HG02973 (cell line): ENCODE measurements around the gene RGS14.
"Not testable (repeated sequence)": the region's sequence is repeated elsewhere in the genome, so short reads cannot be mapped to it uniquely, and the experiment has no call there.

Source experiments
- ATAC-seq: cut with Tn5 transposase; IDR thresholded peaks from one replicate; pipeline ENCODE4 v1.9.1; 2021; ENCODE audit warnings: moderate library complexity; ENCODE audit not compliant: unreplicated experiment

The RGS14 gene

GRCh38 chr5:177375516-177375915, 17.8 kb downstream of the RGS14 start:
- not testable (repeated sequence) for ATAC-seq

DNA sequence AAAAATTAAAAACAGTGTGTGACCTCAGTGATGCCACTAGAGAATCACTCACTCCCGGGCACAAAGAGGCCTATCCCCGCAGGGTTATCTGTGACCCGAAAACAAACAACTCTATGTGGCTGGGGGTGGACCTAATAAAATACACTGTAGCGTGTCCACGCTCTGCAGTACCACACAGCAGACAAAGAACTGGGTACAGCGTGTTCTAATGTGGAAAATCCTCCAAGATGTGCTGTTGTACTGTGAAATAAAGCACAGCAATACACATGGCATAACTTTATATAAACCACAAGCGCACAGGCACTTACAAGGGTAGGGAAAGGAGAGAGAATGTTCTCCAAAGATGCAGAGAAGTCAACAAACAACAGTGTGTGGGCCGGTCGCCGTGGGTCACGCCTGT, 18.4 kb downstream of the RGS14 start:
- ATAC-seq = no peak

DNA sequence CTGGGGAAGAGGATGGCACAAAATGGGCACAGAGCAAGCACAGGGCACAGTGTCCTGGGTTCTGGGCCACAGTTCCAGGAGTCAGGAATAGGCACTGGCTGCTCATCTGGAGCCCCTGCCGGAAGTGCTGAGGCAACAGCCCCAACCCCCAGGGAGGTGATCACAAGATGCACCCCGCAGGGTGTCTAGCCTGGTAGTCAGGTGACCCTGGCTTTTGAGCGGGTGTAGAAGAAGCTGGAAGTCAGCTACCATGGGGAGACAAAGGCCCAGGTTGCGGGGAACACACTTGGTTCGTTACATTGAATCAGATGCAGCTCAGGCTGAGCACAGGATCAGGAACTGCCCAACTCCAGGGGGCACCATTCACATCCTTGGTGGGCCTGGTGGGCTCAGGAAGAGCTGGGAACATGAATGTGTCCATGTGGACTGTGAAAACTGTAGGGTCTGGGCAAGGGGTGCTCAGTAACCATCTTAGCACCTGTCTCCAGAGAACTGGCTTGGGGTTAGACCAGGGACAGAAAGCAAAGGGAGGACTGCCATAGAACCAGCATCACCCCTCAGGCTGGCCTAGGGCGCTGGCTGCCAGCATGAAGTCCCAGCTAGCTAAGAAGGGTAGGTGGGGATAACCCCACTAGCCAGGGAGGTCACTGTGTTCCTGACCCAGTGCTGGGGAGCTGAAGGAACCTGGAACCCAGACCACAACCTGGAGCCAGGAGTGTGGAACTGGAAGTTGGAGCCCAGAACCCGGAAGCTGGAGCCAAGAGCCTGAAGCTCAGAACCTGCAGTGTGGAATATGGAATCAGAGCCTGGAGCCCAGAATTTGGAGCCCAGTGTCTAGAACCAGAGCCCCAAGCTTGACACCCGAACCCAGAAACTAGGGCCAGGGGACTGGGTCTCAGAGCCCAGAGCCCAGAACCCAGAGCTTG, 20.4 kb downstream of the RGS14 start:
- ATAC-seq = no peak

- ATAC-seq = no peak
These were observed 21.5 kb downstream of the RGS14 start for GRCh38 chr5:177378884-177379883.

DNA sequence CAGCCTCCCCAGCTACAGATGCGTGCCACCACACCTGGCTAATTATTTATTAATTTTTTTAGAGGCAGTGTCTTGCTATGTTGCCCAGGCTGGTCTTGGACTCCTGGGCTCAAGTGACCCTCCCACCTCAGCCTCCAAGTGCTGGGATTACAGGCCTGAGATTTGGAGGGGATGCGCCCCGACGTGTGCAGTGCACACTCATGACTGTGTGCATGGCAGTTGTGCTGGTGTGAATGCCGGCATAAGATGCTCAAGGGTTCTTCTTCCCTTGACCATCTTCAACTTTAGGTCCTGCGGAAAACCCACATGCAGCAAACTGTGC, 23.0 kb downstream of the RGS14 start:
- ATAC-seq = no peak

GRCh38 chr5:177382423-177383029, 24.8 kb downstream of the RGS14 start:
- ATAC-seq = no peak

GRCh38 chr5:177383181-177383580, 25.5 kb downstream of the RGS14 start:
- ATAC-seq = no peak

- no peak for ATAC-seq
These were observed 26.4 kb downstream of the RGS14 start, which contains the start of gene SLC34A1 for GRCh38 chr5:177384134-177384533. SLC34A1 (plus strand) TSS chr5:177384434; CDS start chr5:177385742, 1,308 bp downstream.

GRCh38 chr5:177385720-177386119, 28.0 kb downstream of the RGS14 start:
- no peak for ATAC-seq

- ATAC-seq = no peak
These were observed 28.8 kb downstream of the RGS14 start for GRCh38 chr5:177386542-177386941.

DNA sequence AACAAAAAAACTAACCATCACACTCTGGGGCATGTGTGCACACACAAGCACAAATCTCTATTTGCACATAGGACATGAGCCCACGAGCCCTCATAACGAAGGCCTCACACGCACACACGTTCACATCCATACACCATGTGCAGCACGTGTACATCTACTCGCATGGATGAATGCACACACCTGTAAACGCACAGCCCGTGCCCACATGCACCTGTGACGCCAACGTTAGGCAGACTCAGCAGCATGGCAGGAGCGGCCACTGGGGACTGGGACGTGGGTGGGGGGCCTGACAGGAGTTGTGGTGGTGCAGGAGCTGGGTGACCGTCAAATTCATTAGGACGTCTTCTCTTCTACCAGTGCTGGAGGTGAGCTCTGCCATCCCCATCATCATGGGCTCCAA, 29.7 kb downstream of the RGS14 start:
- no peak for ATAC-seq

- no peak for ATAC-seq
These were observed 30.9 kb downstream of the RGS14 start for GRCh38 chr5:177388521-177389052.

DNA sequence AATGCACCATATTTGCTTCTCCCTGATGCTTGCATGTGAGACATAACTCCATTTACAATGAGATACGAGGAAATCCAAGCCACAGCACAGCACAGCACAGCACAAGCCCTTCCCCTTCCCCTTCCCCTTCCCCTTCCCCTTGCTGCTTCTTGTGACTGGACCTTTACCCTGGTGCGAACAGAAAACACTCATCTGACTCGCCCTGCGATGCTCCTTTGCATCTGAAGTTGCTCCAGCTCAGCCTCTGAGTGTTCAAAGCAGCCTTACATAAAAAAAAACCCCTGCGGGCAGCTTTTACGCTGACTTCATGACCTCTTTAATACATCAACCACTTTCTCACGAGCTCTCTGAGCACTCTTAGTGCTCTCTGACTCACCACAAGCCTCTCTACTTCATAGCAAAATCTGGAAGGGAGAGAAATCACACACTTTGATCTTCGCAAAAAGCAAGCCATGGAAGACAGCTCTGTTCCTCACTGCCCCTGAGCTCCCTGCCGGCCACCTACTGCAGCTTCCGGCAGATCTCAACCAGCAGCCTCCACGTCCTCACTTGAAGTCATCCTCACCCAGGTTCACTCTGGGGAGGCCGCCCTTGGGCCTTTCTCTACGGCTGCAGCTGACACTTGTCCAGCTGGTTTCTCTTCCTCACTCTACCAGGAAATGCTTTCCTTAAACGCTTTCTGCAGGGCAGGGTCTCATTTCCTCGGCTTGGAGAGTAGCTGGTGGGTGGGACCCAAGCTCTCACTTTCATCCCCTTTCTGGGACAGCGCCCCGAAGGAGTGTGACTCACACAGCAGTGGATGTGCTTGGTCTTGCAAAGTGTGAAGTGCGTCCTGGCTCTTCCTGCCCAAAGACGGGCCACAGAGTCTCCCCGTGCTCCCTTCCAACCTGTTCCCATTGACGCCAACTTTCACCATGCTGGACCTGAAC, 31.8 kb downstream of the RGS14 start:
- ATAC-seq = no peak

- peak; percentile 59 for ATAC-seq
These were observed 32.9 kb downstream of the RGS14 start for GRCh38 chr5:177390363-177391300.

DNA sequence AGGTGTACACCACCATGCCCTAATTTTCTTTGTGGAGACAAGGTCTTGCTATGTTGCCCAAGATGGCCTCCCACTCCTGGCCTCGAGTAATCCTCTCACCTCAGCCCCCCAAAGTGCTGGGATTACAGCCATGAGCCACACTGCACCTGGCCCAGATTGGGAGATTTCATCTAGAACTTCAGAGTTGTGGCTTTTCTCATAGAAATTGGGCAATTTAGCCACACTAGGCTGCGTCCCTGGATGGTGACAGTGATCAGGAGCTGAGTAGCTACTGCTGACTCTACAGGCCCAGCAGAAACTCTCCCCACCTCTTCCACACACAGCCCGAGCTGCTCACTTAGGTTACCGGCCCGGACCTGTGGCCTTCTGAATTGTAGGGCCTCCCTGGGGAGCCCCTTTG, 35.0 kb downstream of the RGS14 start:
- no peak for ATAC-seq

GRCh38 chr5:177393206-177393765, 35.6 kb downstream of the RGS14 start:
- no peak for ATAC-seq

DNA sequence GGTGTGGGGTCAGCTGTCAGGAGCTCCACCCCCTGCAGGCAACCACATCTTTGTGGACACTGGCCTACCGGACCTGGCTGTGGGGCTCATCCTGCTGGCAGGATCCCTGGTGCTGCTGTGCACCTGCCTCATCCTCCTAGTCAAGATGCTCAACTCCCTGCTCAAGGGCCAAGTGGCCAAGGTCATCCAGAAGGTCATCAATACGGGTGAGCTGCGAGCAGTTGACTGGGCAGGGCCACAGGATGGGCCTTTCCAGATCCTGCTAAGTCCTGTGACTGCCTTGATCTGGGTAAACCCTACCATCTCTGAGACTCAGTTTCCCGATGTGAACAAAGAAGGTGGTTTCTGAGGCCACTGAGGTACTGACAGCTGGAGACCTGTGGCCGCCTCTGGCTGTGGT, 36.3 kb downstream of the RGS14 start:
- ATAC-seq = no peak

DNA sequence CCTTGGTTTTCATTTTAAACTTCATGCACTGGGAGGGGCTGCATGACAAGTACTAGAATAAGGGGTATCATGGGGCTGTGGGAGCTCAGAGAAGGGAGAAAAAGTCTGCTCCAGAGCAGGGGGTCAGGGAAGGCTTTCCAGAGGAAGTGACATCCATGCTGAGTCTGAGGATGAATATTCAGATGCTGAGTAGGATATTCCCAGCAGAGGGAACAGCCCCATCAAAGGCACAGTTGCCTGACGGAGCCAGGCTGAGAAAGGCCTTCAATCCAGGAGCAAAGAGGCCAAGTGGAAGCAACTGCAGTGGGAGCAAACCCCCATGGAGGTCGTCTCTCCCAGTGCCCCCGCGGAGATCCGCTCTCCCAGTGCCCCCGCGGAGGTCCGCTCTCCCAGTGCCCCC, 38.4 kb downstream of the RGS14 start:
- no peak for ATAC-seq
